H9 (cell line): ENCODE data around the gene LUZP2. TPM values are rescaled to one million over a fixed set of nuclear protein-coding genes. Genes with fewer than 3 reads are reported as not detected.

Source experiments
- DNase-seq: peaks from one replicate; pipeline ENCODE4 v3.0.0-alpha.2; 2017
- H2AFZ ChIP-seq: one replicate; pipeline ENCODE4 v1.6.1; 2013; ENCODE audit warnings: mild to moderate bottlenecking, low read length, control low read depth, moderate library complexity
- H2AK5ac ChIP-seq: 2 replicates; pipeline ENCODE4 v1.6.1; 2013; ENCODE audit warnings: low read length, control low read depth, mixed read lengths; ENCODE audit not compliant: insufficient read length
- H2BK120ac ChIP-seq: one replicate; pipeline ENCODE4 v1.6.1; 2013; ENCODE audit warnings: low read depth, mild to moderate bottlenecking, low read length, control low read depth, inconsistent platforms; ENCODE audit not compliant: poor library complexity, severe bottlenecking
- H2BK12ac ChIP-seq: 2 replicates; pipeline ENCODE4 v1.6.1; 2013; ENCODE audit warnings: low read length, control low read depth, mixed read lengths, low read depth; ENCODE audit not compliant: insufficient read length
- H2BK15ac ChIP-seq: 2 replicates; pipeline ENCODE4 v1.6.1; 2013; ENCODE audit warnings: low read depth, low read length, control low read depth
- H2BK20ac ChIP-seq: one replicate; pipeline ENCODE4 v1.6.1; 2013; ENCODE audit warnings: low read depth, mild to moderate bottlenecking, low read length, control low read depth, inconsistent platforms; ENCODE audit not compliant: poor library complexity, severe bottlenecking
- H2BK5ac ChIP-seq: 2 replicates; pipeline ENCODE4 v1.6.1; 2013; ENCODE audit warnings: low read length, control low read depth, mixed read lengths; ENCODE audit not compliant: insufficient read length
- H3K14ac ChIP-seq: 2 replicates; pipeline ENCODE4 v1.6.1; 2013; ENCODE audit warnings: low read length, control low read depth; ENCODE audit not compliant: insufficient read depth
- H3K18ac ChIP-seq: 2 replicates; pipeline ENCODE4 v1.6.1; 2013; ENCODE audit warnings: low read depth, mild to moderate bottlenecking, mixed read lengths, low read length, control low read depth; ENCODE audit not compliant: insufficient read length
- H3K23ac ChIP-seq: 2 replicates; pipeline ENCODE4 v1.6.1; 2013; ENCODE audit warnings: low read length, control low read depth, mixed read lengths, low read depth; ENCODE audit not compliant: insufficient read length
- H3K23me2 ChIP-seq: 2 replicates; pipeline ENCODE4 v1.6.1; 2013; ENCODE audit warnings: low read depth, mild to moderate bottlenecking, mixed read lengths, low read length, control low read depth; ENCODE audit not compliant: insufficient read length, poor library complexity, severe bottlenecking
- H3K27ac ChIP-seq: 2 replicates; pipeline ENCODE4 v1.5.1; 2013; ENCODE audit warnings: low read length, control low read depth, mixed read lengths, low read depth; ENCODE audit not compliant: insufficient read length
- H3K27me3 ChIP-seq: 2 replicates; pipeline ENCODE4 v1.6.1; 2013; ENCODE audit warnings: low read length, control low read depth, inconsistent platforms; ENCODE audit not compliant: insufficient read depth
- H3K4ac ChIP-seq: 2 replicates; pipeline ENCODE4 v1.6.1; 2013; ENCODE audit warnings: low read depth, mild to moderate bottlenecking, control low read depth, inconsistent platforms, low read length, moderate library complexity
- H3K4me1 ChIP-seq: 2 replicates; pipeline ENCODE4 v1.6.1; 2013; ENCODE audit warnings: low read length, control low read depth, inconsistent platforms; ENCODE audit not compliant: insufficient read depth
- H3K4me2 ChIP-seq: 2 replicates; pipeline ENCODE4 v1.6.1; 2013; ENCODE audit warnings: low read length, control low read depth, mixed read lengths; ENCODE audit not compliant: insufficient read length, insufficient read depth
- H3K56ac ChIP-seq: 2 replicates; pipeline ENCODE4 v1.6.1; 2013; ENCODE audit warnings: low read depth, mild to moderate bottlenecking, mixed read lengths, low read length, control low read depth; ENCODE audit not compliant: insufficient read length
- H3K79me1 ChIP-seq: 2 replicates; pipeline ENCODE4 v1.6.1; 2013; ENCODE audit warnings: low read depth, mild to moderate bottlenecking, moderate library complexity, low read length, control low read depth, inconsistent platforms; ENCODE audit not compliant: insufficient read depth, poor library complexity, severe bottlenecking
- H3K79me2 ChIP-seq: 2 replicates; pipeline ENCODE4 v1.6.1; 2013; ENCODE audit warnings: low read length, control low read depth, inconsistent platforms; ENCODE audit not compliant: insufficient read depth
- H3K9ac ChIP-seq: 2 replicates; pipeline ENCODE4 v1.6.1; 2013; ENCODE audit warnings: low read length, control low read depth, mixed read lengths; ENCODE audit not compliant: insufficient read length; ENCODE audit errors: extremely low read depth
- H3K9me3 ChIP-seq: one replicate; pipeline ENCODE4 v1.6.1; 2013; ENCODE audit warnings: low read depth, low read length, inconsistent platforms; ENCODE audit not compliant: control insufficient read depth
- H3T11ph ChIP-seq: one replicate; pipeline ENCODE4 v1.6.1; 2013; ENCODE audit warnings: mild to moderate bottlenecking, low read length, control low read depth, inconsistent platforms
- H4K20me1 ChIP-seq: one replicate; pipeline ENCODE4 v1.6.1; 2013; ENCODE audit not compliant: control insufficient read depth, insufficient read length, insufficient read depth
- H4K5ac ChIP-seq: 2 replicates; pipeline ENCODE4 v1.6.1; 2013; ENCODE audit warnings: low read depth, mild to moderate bottlenecking, mixed read lengths, low read length, control low read depth; ENCODE audit not compliant: insufficient read length
- H4K8ac ChIP-seq: replicated peaks from 2 replicates; pipeline ENCODE4 v1.6.1; 2013; ENCODE audit warnings: low read length, control low read depth, mixed read lengths, low read depth; ENCODE audit not compliant: insufficient read length
- H4K91ac ChIP-seq: 2 replicates; pipeline ENCODE4 v1.6.1; 2013; ENCODE audit warnings: low read depth, mild to moderate bottlenecking, moderate library complexity, mixed read lengths, low read length, control low read depth; ENCODE audit not compliant: insufficient read length
- H3K27ac Mint-ChIP-seq, 3 experiments: 2 replicates in 2 of 3; 3 replicates in 1 of 3; pipeline ENCODE4 v1.8.0; 2020 to 2021; ENCODE audit warnings: mixed read lengths in 3 of 3, mild to moderate bottlenecking in 1 of 3, moderate library complexity in 1 of 3
- H3K27me3 Mint-ChIP-seq: 2 replicates; pipeline ENCODE4 v1.8.0; 2021; ENCODE audit warnings: low read depth, mild to moderate bottlenecking, moderate library complexity, mixed read lengths
- H3K36me3 Mint-ChIP-seq, 3 experiments: 2 replicates in 2 of 3; 3 replicates in 1 of 3; pipeline ENCODE4 v1.8.0; 2020 to 2021; ENCODE audit warnings: low read depth in 3 of 3, mixed read lengths in 3 of 3; ENCODE audit not compliant: insufficient read depth in 1 of 3
- H3K4me1 Mint-ChIP-seq, 2 experiments: 2 replicates each; pipeline ENCODE4 v1.8.0; 2020; ENCODE audit warnings: mixed read lengths in 2 of 2
- H3K4me3 Mint-ChIP-seq, 2 experiments: 2 replicates in 1 of 2; 3 replicates in 1 of 2; pipeline ENCODE4 v1.8.0; 2020 to 2021; ENCODE audit warnings: mild to moderate bottlenecking in 2 of 2, mixed read lengths in 2 of 2, moderate library complexity in 1 of 2
- H3K9me3 Mint-ChIP-seq, 2 experiments: 2 replicates in 1 of 2; 3 replicates in 1 of 2; pipeline ENCODE4 v1.8.0; 2020; ENCODE audit warnings: mild to moderate bottlenecking in 2 of 2, mixed read lengths in 2 of 2, moderate library complexity in 1 of 2
- CTCF ChIP-seq: fragments of 200-600 bp; sonication (generic); conservative IDR thresholded peaks from 3 replicates; pipeline ENCODE4 v1.8.0; 2021; ENCODE audit warnings: antibody characterized with exemption, mild to moderate bottlenecking
- WGBS: extraction: QIAGEN DNeasy Blood & Tissue Kit; methylation state at CpG from one replicate; pipeline ENCODE4 v1.1.7; 2013; ENCODE audit warnings: missing lambda C conversion rate, low lambda C conversion rate, mixed read lengths; ENCODE audit not compliant: insufficient read length; ENCODE audit errors: extremely low coverage; 5-methylcytosine and 5-hydroxymethylcytosine counted together
- total RNA-seq: library from RNA; stranded (reverse); gene quantifications from 2 replicates; pipeline ENCODE4 v1.2.1, GENCODE V29; 2021

Gene LUZP2
- total RNA-seq, 1 experiment from 2014 or later, result 25.4 TPM

GRCh38 chr11:24762076-24762475, 265.2 kb downstream of the LUZP2 start:
- Mint-ChIP-seq H3K4me1 (peaks cover 10 to 14% of the 10 kb centered on the region in 2 experiments), H3K27ac (no peak overlapping the region), H3K27me3 (no peaks in the 10 kb centered on the region), H3K4me3 (no peak overlapping the region), H3K9me3 (peaks cover 0 to 4% of the 10 kb centered on the region in 2 experiments; a peak in 2 of 5 replicates), H3K36me3 (peaks cover 0 to 5% (median 1%) of the 10 kb centered on the region in 3 experiments; a peak in 3 of 7 replicates)
- H3K79me2 ChIP-seq, result no peaks in the 10 kb centered on the region
- H3K4ac ChIP-seq, result no peak overlapping the region
- H3T11ph ChIP-seq, result no peak overlapping the region
- no peaks in the 10 kb centered on the region for H3K4me1 ChIP-seq
- H2BK120ac ChIP-seq, result no peak overlapping the region
- H3K23me2 ChIP-seq, result no peaks in the 10 kb centered on the region
- no peak overlapping the region for H3K56ac ChIP-seq
- no peak overlapping the region for H4K8ac ChIP-seq
- H3K4me2 ChIP-seq, result no peak overlapping the region
- no CpG with 5 or more reads among the region's 2 CpGs for WGBS
- H4K5ac ChIP-seq, result no peak overlapping the region
- H3K23ac ChIP-seq, result no peak overlapping the region
- DNase-seq, result no peak
- H2AK5ac ChIP-seq, result no peak overlapping the region
- no peak overlapping the region for H2BK20ac ChIP-seq
- H2BK12ac ChIP-seq, result no peak overlapping the region
- H3K27me3 ChIP-seq, result no peaks in the 10 kb centered on the region
- H3K27ac ChIP-seq, result no peak overlapping the region
- no peak for TF ChIP-seq CTCF
- H2BK5ac ChIP-seq, result no peak overlapping the region
- no peak overlapping the region for H3K9ac ChIP-seq
- no peak overlapping the region for H2AFZ ChIP-seq
- H3K79me1 ChIP-seq, result no peaks in the 10 kb centered on the region
- H3K18ac ChIP-seq, result no peak overlapping the region
- H3K9me3 ChIP-seq, result no peaks in the 10 kb centered on the region
- H4K91ac ChIP-seq, result no peak overlapping the region
- no peaks in the 10 kb centered on the region for H4K20me1 ChIP-seq
- H2BK15ac ChIP-seq, result no peak overlapping the region
- no peak overlapping the region for H3K14ac ChIP-seq
